Trophoblast cell (in vitro differentiated cells and primary cell): ENCODE results near the gene ZPBP2.
"Not testable (repeated sequence)": the region's sequence is repeated elsewhere in the genome, so short reads cannot be mapped to it uniquely, and the experiment has no call there.

Experiments used
- DNase-seq, 2 donors: peaks; one replicate each; pipeline ENCODE4 v3.0.0-alpha.2; 2016
- H2AFZ ChIP-seq: 2 replicates; pipeline ENCODE4 v1.6.1; 2013; ENCODE audit warnings: low read length, moderate library complexity, mild to moderate bottlenecking; ENCODE audit not compliant: insufficient read depth, poor library complexity
- H2AK5ac ChIP-seq: 2 replicates; pipeline ENCODE4 v1.6.1; 2013; ENCODE audit warnings: mild to moderate bottlenecking, low read length
- H2BK120ac ChIP-seq: 2 replicates; pipeline ENCODE4 v1.6.1; 2013; ENCODE audit warnings: low read length, mild to moderate bottlenecking, moderate library complexity; ENCODE audit not compliant: insufficient read depth, poor library complexity
- H2BK12ac ChIP-seq: 2 replicates; pipeline ENCODE4 v1.6.1; 2013; ENCODE audit warnings: mild to moderate bottlenecking, low read length, moderate library complexity
- H2BK5ac ChIP-seq: 2 replicates; pipeline ENCODE4 v1.6.1; 2013; ENCODE audit warnings: low read length, low read depth, moderate library complexity, mild to moderate bottlenecking; ENCODE audit not compliant: poor library complexity
- H3K14ac ChIP-seq: 2 replicates; pipeline ENCODE4 v1.6.1; 2013; ENCODE audit warnings: mild to moderate bottlenecking, low read length
- H3K18ac ChIP-seq: 2 replicates; pipeline ENCODE4 v1.6.1; 2013; ENCODE audit warnings: mild to moderate bottlenecking, low read length
- H3K23ac ChIP-seq: 2 replicates; pipeline ENCODE4 v1.6.1; 2013; ENCODE audit warnings: low read length
- H3K27ac ChIP-seq: 2 replicates; pipeline ENCODE4 v1.5.1; 2013; ENCODE audit warnings: low read depth, mild to moderate bottlenecking, inconsistent platforms, low read length, moderate library complexity
- H3K27me3 ChIP-seq: 2 replicates; pipeline ENCODE4 v1.6.1; 2013; ENCODE audit warnings: inconsistent platforms, mild to moderate bottlenecking, low read length, moderate library complexity; ENCODE audit not compliant: insufficient read depth
- H3K36me3 ChIP-seq, 2 experiments: 1 replicate in 1 of 2; 2 replicates in 1 of 2; pipeline ENCODE4 v1.6.1; 2013; ENCODE audit warnings: low read length in 2 of 2, mild to moderate bottlenecking in 2 of 2, moderate library complexity in 1 of 2; ENCODE audit not compliant: insufficient read depth in 2 of 2, control insufficient read depth in 1 of 2
- H3K4ac ChIP-seq: 2 replicates; pipeline ENCODE4 v1.6.1; 2013; ENCODE audit warnings: low read depth, mild to moderate bottlenecking, low read length, moderate library complexity
- H3K4me1 ChIP-seq, 2 experiments: 1 replicate in 1 of 2; 2 replicates in 1 of 2; pipeline ENCODE4 v1.6.1; 2013; ENCODE audit warnings: low read length in 2 of 2, mild to moderate bottlenecking in 2 of 2, moderate library complexity in 1 of 2; ENCODE audit not compliant: insufficient read depth in 2 of 2, control insufficient read depth in 1 of 2
- H3K4me2 ChIP-seq: 2 replicates; pipeline ENCODE4 v1.6.1; 2013; ENCODE audit warnings: inconsistent platforms, mild to moderate bottlenecking, low read length, moderate library complexity
- H3K4me3 ChIP-seq: 2 replicates; pipeline ENCODE4 v1.5.1; 2013; ENCODE audit warnings: mild to moderate bottlenecking, low read depth, low read length, inconsistent platforms
- H3K79me1 ChIP-seq: one replicate; pipeline ENCODE4 v1.6.1; 2013; ENCODE audit warnings: low read length
- H3K79me2 ChIP-seq: 2 replicates; pipeline ENCODE4 v1.6.1; 2013; ENCODE audit warnings: low read length, mild to moderate bottlenecking; ENCODE audit not compliant: control insufficient read depth, insufficient read depth, poor library complexity
- H3K9ac ChIP-seq: 2 replicates; pipeline ENCODE4 v1.6.1; 2013; ENCODE audit warnings: mild to moderate bottlenecking, low read length
- H3K9me3 ChIP-seq: 2 replicates; pipeline ENCODE4 v1.6.1; 2013; ENCODE audit warnings: low read depth, mild to moderate bottlenecking, control low read depth, inconsistent platforms, low read length; ENCODE audit not compliant: insufficient read depth
- H4K12ac ChIP-seq: 2 replicates; pipeline ENCODE4 v1.6.1; 2013; ENCODE audit warnings: low read depth, mild to moderate bottlenecking, low read length, moderate library complexity
- H4K8ac ChIP-seq: 2 replicates; pipeline ENCODE4 v1.6.1; 2013; ENCODE audit warnings: low read depth, mild to moderate bottlenecking, low read length, moderate library complexity
- H4K91ac ChIP-seq: one replicate; pipeline ENCODE4 v1.6.1; 2013; ENCODE audit warnings: low read depth, mild to moderate bottlenecking, low read length, moderate library complexity
- WGBS: extraction: QIAGEN DNeasy Blood & Tissue Kit; methylation state at CpG from one replicate; pipeline ENCODE4 v1.1.7; 2013; ENCODE audit warnings: missing lambda C conversion rate; ENCODE audit not compliant: insufficient read length, insufficient coverage; ENCODE audit errors: extremely low coverage; 5-methylcytosine and 5-hydroxymethylcytosine counted together

The ZPBP2 gene

GRCh38 chr17:39902027-39902426 lies 34.0 kb downstream of the ZPBP2 start:
- H3K4me2 ChIP-seq, H3K36me3 ChIP-seq, DNase-seq, H3K4me1 ChIP-seq, H4K8ac ChIP-seq, H3K79me2 ChIP-seq, H2BK12ac ChIP-seq, H3K27me3 ChIP-seq, H3K4me3 ChIP-seq, H4K91ac ChIP-seq, H3K9me3 ChIP-seq, H2BK120ac ChIP-seq, H3K18ac ChIP-seq, H3K79me1 ChIP-seq, H2AK5ac ChIP-seq, H3K4ac ChIP-seq, H3K27ac ChIP-seq, H3K9ac ChIP-seq, H2AFZ ChIP-seq, H3K23ac ChIP-seq, H2BK5ac ChIP-seq, H3K14ac ChIP-seq, H4K12ac ChIP-seq: not testable (repeated sequence)
- no CpG with 5 or more reads among the region's 2 CpGs for WGBS

GRCh38 chr17:39903158-39903884 lies 35.3 kb downstream of the ZPBP2 start:
- H3K9ac ChIP-seq: no peak overlapping the region
- H3K4me3 ChIP-seq: no peak overlapping the region
- no CpG with 5 or more reads among the region's 4 CpGs for WGBS
- H2AFZ ChIP-seq: no peak overlapping the region
- H3K9me3 ChIP-seq: no peaks in the 10 kb centered on the region
- no peak overlapping the region for H4K12ac ChIP-seq
- H3K4me2 ChIP-seq: no peak overlapping the region
- H3K23ac ChIP-seq: no peak overlapping the region
- H3K79me1 ChIP-seq: no peaks in the 10 kb centered on the region
- no peaks in the 10 kb centered on the region for H3K4me1 ChIP-seq
- H3K27me3 ChIP-seq: no peaks in the 10 kb centered on the region
- no peak overlapping the region for H2BK120ac ChIP-seq
- no peak for DNase-seq
- H4K8ac ChIP-seq: no peak overlapping the region
- H3K14ac ChIP-seq: no peak overlapping the region
- H4K91ac ChIP-seq: no peak overlapping the region
- no peak overlapping the region for H2AK5ac ChIP-seq
- H3K79me2 ChIP-seq: no peaks in the 10 kb centered on the region
- H2BK12ac ChIP-seq: no peak overlapping the region
- peaks cover 2 to 4% of the 10 kb centered on the region in 2 experiments for H3K36me3 ChIP-seq
- H2BK5ac ChIP-seq: no peak overlapping the region
- no peak overlapping the region for H3K4ac ChIP-seq
- H3K27ac ChIP-seq: no peak overlapping the region
- no peak overlapping the region for H3K18ac ChIP-seq

GRCh38 chr17:39904990-39905288 lies 36.9 kb downstream of the ZPBP2 start:
- H3K18ac ChIP-seq: no peak overlapping the region
- no peak overlapping the region for H2AK5ac ChIP-seq
- peaks cover 4 to 6% of the 10 kb centered on the region in 2 experiments for H3K36me3 ChIP-seq
- H3K4me1 ChIP-seq: no peaks in the 10 kb centered on the region
- H4K91ac ChIP-seq: no peak overlapping the region
- H3K79me1 ChIP-seq: no peaks in the 10 kb centered on the region
- no peaks in the 10 kb centered on the region for H3K9me3 ChIP-seq
- no peak overlapping the region for H3K4me2 ChIP-seq
- H3K27me3 ChIP-seq: no peaks in the 10 kb centered on the region
- H2BK120ac ChIP-seq: no peak overlapping the region
- no peaks in the 10 kb centered on the region for H3K79me2 ChIP-seq
- DNase-seq: no peak
- no peak overlapping the region for H3K9ac ChIP-seq
- WGBS: no CpG with 5 or more reads among the region's 3 CpGs
- no peak overlapping the region for H2BK5ac ChIP-seq
- no peak overlapping the region for H4K12ac ChIP-seq
- H2BK12ac ChIP-seq: no peak overlapping the region
- no peak overlapping the region for H2AFZ ChIP-seq
- H3K4me3 ChIP-seq: no peak overlapping the region
- no peak overlapping the region for H3K4ac ChIP-seq
- no peak overlapping the region for H4K8ac ChIP-seq
- no peak overlapping the region for H3K14ac ChIP-seq
- H3K23ac ChIP-seq: no peak overlapping the region
- no peak overlapping the region for H3K27ac ChIP-seq

- H4K91ac ChIP-seq: no peak overlapping the region
- WGBS: no CpG with 5 or more reads among the region's 6 CpGs
Measured at GRCh38 chr17:39908789-39909352, 40.9 kb downstream of the ZPBP2 start.

More at GRCh38 chr17:39908789-39909352, 40.9 kb downstream of the ZPBP2 start:
- no peak overlapping the region for H3K27ac ChIP-seq
- no peak overlapping the region for H2BK5ac ChIP-seq
- no peak overlapping the region for H3K23ac ChIP-seq
- no peaks in the 10 kb centered on the region for H3K27me3 ChIP-seq
- no peak overlapping the region for H3K4ac ChIP-seq
- no peak overlapping the region for H3K14ac ChIP-seq
- H3K4me2 ChIP-seq: no peak overlapping the region
- no peak overlapping the region for H3K4me3 ChIP-seq
- H2AK5ac ChIP-seq: no peak overlapping the region
- no peaks in the 10 kb centered on the region for H3K79me2 ChIP-seq
- no peak overlapping the region for H2BK12ac ChIP-seq
- no peaks in the 10 kb centered on the region for H3K9me3 ChIP-seq
- H3K9ac ChIP-seq: no peak overlapping the region
- H4K8ac ChIP-seq: no peak overlapping the region
- no peak overlapping the region for H4K12ac ChIP-seq
- no peaks in the 10 kb centered on the region for H3K79me1 ChIP-seq
- H3K4me1 ChIP-seq: no peaks in the 10 kb centered on the region
- no peak overlapping the region for H2AFZ ChIP-seq
- no peak overlapping the region for H3K18ac ChIP-seq
- no peak overlapping the region for H2BK120ac ChIP-seq
- peaks cover 10 to 12% of the 10 kb centered on the region in 2 experiments for H3K36me3 ChIP-seq
- no peak for DNase-seq
